Measurements from ENCODE around the gene ARMC7.

Gene ARMC7

DNA sequence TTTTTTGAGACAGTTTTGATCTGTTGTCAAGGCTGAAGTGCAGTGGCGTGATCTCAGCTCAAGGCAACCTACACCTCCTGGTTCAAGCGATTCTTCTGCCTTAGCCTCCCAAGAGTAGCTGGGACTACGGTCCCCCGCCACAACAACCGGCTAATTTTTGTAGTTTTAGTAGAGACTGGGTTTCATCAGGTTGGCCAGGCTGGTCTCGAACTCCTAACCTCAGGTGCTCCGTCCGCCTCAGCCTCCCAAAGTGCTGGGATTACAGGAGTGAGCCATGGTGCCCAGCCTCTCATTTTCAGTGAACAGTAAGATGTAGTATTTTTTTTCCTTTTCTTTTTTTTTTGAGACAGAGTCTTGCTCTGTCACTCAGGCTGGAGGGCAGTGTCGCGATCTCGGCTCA is 65.2 kb downstream of the ARMC7 start:
- peaks cover 97% of the 10 kb centered on the region for H3K36me3 ChIP-seq (ENCODE audit: control insufficient read depth, low read length)
- H3K79me2 ChIP-seq (ENCODE audit: control insufficient read depth, low read length): peaks cover 98% of the 10 kb centered on the region
- H3K4me2 ChIP-seq (ENCODE audit: low read length): no peak overlapping the region
- H3F3A ChIP-seq (ENCODE audit: control insufficient read depth, insufficient read depth): peaks cover 14% of the 10 kb centered on the region
- no peaks in the 10 kb centered on the region for H3K9me2 ChIP-seq (replicated peaks; ENCODE audit: control insufficient read depth, low read length)
- peaks cover 4% of the 10 kb centered on the region; the same call in 1 of the 2 replicates for H3K4me1 ChIP-seq (ENCODE audit: control insufficient read depth, low read length)
- no peaks in the 10 kb centered on the region for H3K9me3 ChIP-seq (ENCODE audit: control insufficient read depth, insufficient read depth, low read length)
- H3K27me3 ChIP-seq (ENCODE audit: control insufficient read depth, low read length): no peaks in the 10 kb centered on the region
- H3K4me3 ChIP-seq (ENCODE audit: low read length): no peak overlapping the region
- H4K20me1 ChIP-seq (ENCODE audit: control insufficient read depth, insufficient read depth, low read depth, low read length): peaks cover 5% of the 10 kb centered on the region; the same call in 1 of the 2 replicates
- no peak overlapping the region for H3K27ac ChIP-seq (ENCODE audit: low read depth, low read length)
- no peak for TF ChIP-seq EZH2phosphoT487 (IDR thresholded peaks at IDR 0.05; ENCODE audit: borderline replicate concordance, low read length)
- TF ChIP-seq, protein P1, sequence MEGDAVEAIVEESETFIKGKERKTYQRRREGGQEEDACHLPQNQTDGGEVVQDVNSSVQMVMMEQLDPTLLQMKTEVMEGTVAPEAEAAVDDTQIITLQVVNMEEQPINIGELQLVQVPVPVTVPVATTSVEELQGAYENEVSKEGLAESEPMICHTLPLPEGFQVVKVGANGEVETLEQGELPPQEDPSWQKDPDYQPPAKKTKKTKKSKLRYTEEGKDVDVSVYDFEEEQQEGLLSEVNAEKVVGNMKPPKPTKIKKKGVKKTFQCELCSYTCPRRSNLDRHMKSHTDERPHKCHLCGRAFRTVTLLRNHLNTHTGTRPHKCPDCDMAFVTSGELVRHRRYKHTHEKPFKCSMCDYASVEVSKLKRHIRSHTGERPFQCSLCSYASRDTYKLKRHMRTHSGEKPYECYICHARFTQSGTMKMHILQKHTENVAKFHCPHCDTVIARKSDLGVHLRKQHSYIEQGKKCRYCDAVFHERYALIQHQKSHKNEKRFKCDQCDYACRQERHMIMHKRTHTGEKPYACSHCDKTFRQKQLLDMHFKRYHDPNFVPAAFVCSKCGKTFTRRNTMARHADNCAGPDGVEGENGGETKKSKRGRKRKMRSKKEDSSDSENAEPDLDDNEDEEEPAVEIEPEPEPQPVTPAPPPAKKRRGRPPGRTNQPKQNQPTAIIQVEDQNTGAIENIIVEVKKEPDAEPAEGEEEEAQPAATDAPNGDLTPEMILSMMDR (IDR thresholded peaks at IDR 0.05; ENCODE audit: low read depth, low read length, poor library complexity, severe bottlenecking): no peak

GRCh38 chr17:75176625-75177024 is 66.9 kb downstream of the ARMC7 start:
- Histone ChIP-seq H3K4me2 (ENCODE audit: low read length) (no peak overlapping the region), H3F3A (ENCODE audit: control insufficient read depth, insufficient read depth) (peaks cover 14% of the 10 kb centered on the region)
- no peak for TF ChIP-seq EZH2phosphoT487 (IDR thresholded peaks at IDR 0.05; ENCODE audit: borderline replicate concordance, low read length)
- TF ChIP-seq, protein P1 (IDR thresholded peaks at IDR 0.05; ENCODE audit: low read depth, low read length, poor library complexity, severe bottlenecking): no peak

DNA sequence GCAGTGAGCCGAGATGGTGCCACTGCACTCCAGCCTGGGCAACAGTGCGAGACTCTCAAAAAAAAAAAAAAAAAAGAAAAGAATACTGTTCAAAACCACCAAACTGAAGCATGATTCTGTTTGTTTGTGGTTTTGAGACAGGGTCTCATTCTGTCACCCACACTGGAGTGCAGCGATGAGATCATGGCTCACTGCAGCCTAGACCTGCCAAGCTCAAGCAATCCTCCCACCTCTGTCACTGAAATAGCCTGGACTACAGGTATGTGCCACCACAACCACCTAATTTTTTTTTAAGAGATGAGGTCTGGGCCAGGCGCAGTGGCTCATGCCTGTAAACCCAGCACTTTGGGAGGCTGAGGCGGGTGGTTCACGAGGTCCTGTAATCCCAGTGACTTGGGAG is 68.7 kb downstream of the ARMC7 start:
- Histone ChIP-seq H3K9me2 (replicated peaks; ENCODE audit: control insufficient read depth, low read length) (no peaks in the 10 kb centered on the region), H3K79me2 (ENCODE audit: control insufficient read depth, low read length) (peaks cover 97% of the 10 kb centered on the region), H4K20me1 (ENCODE audit: control insufficient read depth, insufficient read depth, low read depth, low read length) (peaks cover 16% of the 10 kb centered on the region; the same call in 1 of the 2 replicates), H3K36me3 (ENCODE audit: control insufficient read depth, low read length) (peaks cover 86% of the 10 kb centered on the region), H3K4me1 (ENCODE audit: control insufficient read depth, low read length) (peaks cover 14% of the 10 kb centered on the region), H3K27ac (ENCODE audit: low read depth, low read length) (no peak overlapping the region), H3K27me3 (ENCODE audit: control insufficient read depth, low read length) (no peaks in the 10 kb centered on the region), H3K4me2 (ENCODE audit: low read length) (no peak overlapping the region), H3K9me3 (ENCODE audit: control insufficient read depth, insufficient read depth, low read length) (no peaks in the 10 kb centered on the region), H3F3A (ENCODE audit: control insufficient read depth, insufficient read depth) (peaks cover 8% of the 10 kb centered on the region), H3K4me3 (ENCODE audit: low read length) (no peak overlapping the region)
- TF ChIP-seq, protein P1 (IDR thresholded peaks at IDR 0.05; ENCODE audit: low read depth, low read length, poor library complexity, severe bottlenecking): no peak
- TF ChIP-seq EZH2phosphoT487 (IDR thresholded peaks at IDR 0.05; ENCODE audit: borderline replicate concordance, low read length): no peak

More at GRCh38 chr17:75176625-75177024, 66.9 kb downstream of the ARMC7 start:
- H3K9me3 ChIP-seq (ENCODE audit: control insufficient read depth, insufficient read depth, low read length): no peaks in the 10 kb centered on the region
- H3K9me2 ChIP-seq (replicated peaks; ENCODE audit: control insufficient read depth, low read length): no peaks in the 10 kb centered on the region
- H3K4me3 ChIP-seq (ENCODE audit: low read length): no peak overlapping the region
- no peak overlapping the region for H3K27ac ChIP-seq (ENCODE audit: low read depth, low read length)
- peaks cover 12% of the 10 kb centered on the region; the same call in 1 of the 2 replicates for H4K20me1 ChIP-seq (ENCODE audit: control insufficient read depth, insufficient read depth, low read depth, low read length)
- H3K79me2 ChIP-seq (ENCODE audit: control insufficient read depth, low read length): peaks cover 98% of the 10 kb centered on the region
- H3K4me1 ChIP-seq (ENCODE audit: control insufficient read depth, low read length): peaks cover 10% of the 10 kb centered on the region
- H3K36me3 ChIP-seq (ENCODE audit: control insufficient read depth, low read length): peaks cover 96% of the 10 kb centered on the region
- H3K27me3 ChIP-seq (ENCODE audit: control insufficient read depth, low read length): no peaks in the 10 kb centered on the region
